NCI-H1436 treated with DMSO at 0.1 percent for 48 hours (cell line): ENCODE measurements around the gene NEURL1B.

Source experiments
- DNase-seq: peaks from one replicate; lab custom pipeline; 2025; lab: John Stamatoyannopoulos, UW

Gene NEURL1B

GRCh38 chr5:172714491-172715420 lies 73.7 kb downstream of the NEURL1B start:
- no peak for DNase-seq

- no peak for DNase-seq
These were observed 74.3 kb downstream of the NEURL1B start for GRCh38 chr5:172715421-172715780.

- DNase-seq: no peak
These were observed 75.0 kb downstream of the NEURL1B start for GRCh38 chr5:172715931-172716682.

GRCh38 chr5:172716796-172717313 lies 75.8 kb downstream of the NEURL1B start:
- DNase-seq: no peak

GRCh38 chr5:172717481-172718195 lies 76.6 kb downstream of the NEURL1B start:
- no peak for DNase-seq

GRCh38 chr5:172718527-172719114 lies 77.6 kb downstream of the NEURL1B start:
- no peak for DNase-seq

- no peak for DNase-seq
These were observed 78.1 kb downstream of the NEURL1B start for GRCh38 chr5:172719211-172719610.

GRCh38 chr5:172720655-172721054 lies 79.6 kb downstream of the NEURL1B start:
- no peak for DNase-seq

DNA sequence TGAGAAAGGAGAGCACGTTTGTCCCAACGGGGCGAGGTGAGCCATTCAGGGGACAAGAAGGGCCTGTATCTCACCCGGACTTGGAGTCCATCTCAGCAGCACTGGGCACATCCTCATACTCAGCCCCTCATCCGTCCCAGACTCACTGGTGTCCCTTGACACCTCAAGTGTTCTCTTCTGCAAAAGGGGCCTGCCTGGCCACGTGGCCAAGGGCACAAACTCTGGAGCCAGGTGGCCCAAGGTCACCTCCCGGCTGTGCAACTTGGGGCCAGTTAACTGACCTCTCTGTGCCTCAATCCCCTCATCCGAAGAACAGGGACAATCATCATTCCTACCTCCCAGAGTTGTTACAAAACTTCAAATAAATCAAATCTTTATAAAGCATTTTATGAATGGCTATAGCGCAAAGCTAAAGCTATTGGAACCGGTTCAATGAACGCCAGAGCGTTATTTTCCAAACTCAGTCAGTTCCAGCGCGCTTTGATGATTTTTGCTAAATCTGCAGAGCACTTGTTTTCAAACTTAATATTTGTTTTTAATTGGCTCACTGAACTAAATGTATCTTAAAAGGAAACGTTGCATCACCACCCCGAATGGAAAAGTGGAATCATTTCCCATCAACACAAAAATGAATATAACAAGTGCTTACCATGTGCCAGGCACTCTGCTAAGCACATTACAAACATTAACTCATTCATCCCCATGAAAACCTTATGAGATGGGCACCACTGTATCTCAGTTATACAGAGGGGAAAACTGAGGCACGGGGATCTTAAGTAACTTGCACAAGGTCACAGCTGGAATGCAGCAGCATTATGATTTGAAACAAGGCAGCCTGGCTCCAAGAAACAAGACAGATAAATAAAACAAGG lies 80.6 kb downstream of the NEURL1B start:
- DNase-seq: no peak

DNA sequence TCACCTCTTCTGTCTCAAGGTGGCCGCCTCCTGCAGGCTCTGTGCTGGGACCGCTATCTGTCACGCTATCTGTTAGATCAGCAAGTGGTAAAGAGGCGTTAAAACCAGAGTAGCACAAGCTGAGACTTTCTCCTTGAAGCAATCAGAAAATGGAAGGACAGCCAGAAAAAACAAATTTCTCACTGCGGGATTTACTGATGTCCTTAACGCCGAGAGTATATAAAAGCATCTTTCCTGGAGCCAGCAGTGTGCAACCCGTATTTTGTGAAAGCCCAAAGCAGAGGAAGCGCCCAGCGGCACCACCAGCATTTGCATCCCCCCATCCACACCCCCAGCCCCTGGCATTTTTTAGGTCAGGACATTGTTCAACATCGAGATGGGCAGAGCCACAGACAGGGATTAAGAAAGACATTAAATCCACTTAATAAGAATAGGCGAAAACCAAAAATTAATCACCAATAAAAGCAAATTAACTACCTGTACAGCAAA lies 81.3 kb downstream of the NEURL1B start:
- DNase-seq: no peak

GRCh38 chr5:172723508-172723907 lies 82.4 kb downstream of the NEURL1B start:
- DNase-seq: no peak

GRCh38 chr5:172724242-172725183 lies 83.5 kb downstream of the NEURL1B start:
- no peak for DNase-seq

- DNase-seq: no peak
These were observed 84.2 kb downstream of the NEURL1B start for GRCh38 chr5:172725273-172725672.

DNA sequence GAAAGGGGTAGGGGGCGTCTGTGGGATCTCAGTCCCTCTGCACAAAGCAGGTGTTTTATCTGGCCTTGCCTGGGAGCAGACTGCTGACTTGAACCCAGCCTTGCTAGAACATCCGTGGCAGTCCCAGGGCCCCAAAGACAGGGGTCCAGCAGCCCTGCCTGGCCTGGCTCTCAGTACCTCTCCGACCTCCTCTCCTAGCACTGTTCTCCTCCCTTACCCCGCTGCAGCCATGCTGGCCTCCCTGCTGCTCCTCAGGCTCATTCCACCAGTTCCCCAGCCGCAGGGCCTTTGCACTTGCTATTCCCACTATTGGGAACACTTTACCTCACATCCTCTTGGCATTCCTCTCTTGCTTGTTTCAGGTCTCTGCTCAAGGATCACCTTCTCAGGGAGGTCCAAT lies 84.7 kb downstream of the NEURL1B start:
- DNase-seq: no peak

GRCh38 chr5:172726966-172727365 lies 85.9 kb downstream of the NEURL1B start:
- no peak for DNase-seq

DNA sequence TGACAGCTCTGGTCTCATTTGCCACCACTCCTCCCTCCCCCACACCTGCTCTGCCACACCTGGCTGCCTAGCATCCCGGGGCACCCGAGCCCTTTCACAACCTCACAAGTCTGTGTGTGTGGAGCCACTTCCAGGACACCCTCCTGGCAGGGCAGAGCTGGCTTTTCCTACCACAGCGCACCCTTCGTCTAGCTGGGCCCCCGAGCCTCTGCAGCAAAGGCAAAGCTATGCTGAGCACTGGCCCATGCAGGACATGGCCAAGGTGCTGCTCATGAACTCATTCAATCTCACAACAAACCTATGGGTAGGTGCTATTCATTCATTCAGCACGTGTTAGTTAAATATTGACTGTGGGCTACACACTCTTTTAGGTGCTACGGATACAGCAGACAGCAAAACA lies 86.5 kb downstream of the NEURL1B start:
- DNase-seq: no peak

DNA sequence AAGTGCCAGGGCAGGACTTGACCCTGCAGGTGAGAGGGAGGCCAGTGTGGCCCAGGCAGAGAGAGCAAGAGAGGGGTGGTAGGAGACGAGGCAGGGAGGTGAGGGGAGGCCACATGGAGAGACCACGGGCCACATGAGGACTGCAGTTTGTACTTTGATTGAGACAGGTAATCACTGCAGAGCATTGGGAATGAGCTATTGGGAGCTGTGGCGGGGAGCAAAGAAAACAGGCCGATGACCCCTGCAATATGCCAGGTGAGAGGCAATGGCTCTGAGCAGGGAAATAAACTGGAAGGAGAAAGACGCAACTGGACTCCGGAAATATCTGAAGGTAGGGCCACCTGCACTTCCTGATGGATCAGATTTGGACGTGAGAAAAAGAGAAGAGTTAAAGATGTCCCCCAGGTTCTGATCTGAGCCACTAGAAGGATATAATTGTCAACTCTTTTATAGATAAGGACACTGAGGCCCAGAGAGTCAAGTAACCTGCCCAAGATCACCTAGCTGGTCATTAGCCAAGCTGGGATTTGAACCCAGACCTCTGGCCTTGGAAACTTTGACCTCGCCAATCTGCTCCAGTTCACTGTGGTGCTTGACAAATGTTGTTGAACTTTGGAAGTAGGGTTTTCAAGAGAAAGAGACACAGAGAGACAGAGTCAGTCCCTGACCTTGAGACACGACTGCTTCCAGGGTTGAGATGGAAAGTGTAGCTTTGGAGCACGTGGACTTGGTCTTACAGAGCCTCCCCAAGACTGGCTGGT lies 87.6 kb downstream of the NEURL1B start:
- no peak for DNase-seq

DNA sequence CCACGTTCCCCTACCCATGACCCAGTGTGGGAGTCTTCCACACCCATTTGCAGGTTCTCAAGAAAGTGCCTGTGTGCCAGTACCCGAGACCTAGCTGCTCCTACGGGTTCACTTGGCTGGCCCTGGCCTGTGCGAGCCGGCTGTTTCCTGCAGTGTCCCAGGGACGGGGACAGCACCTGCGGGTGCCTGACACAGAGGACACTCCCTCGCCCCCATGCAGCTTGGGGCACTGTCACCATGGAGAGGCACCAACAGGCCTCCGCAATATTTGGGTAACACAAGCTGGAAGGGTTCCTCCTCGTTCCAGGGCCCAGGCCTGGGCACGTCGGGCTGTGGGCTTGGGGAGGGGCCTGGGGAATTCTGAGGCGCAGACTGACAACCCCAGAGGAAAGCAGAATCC lies 88.5 kb downstream of the NEURL1B start:
- DNase-seq: no peak

DNA sequence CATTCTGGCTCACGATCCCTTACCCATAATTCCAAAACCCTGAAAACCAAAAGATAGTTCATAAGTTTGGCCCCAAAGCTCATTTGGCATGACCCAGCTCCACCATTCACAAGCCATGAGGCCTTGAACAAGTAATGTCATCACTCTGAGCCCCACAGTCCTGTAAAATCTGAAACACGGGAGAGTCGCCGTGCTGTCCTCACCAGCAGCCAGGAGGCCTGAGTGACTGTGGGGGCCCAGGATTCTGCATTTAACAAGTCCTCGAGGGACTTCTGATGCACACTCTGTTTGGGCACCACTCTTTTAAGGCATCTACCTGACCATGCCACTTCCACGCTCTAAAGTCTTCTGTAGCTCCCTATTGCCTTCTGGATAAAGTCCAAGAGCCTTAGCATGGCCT lies 89.2 kb downstream of the NEURL1B start:
- DNase-seq: no peak
